Glutamatergic neuron (in vitro differentiated cells): ENCODE results near the gene CAMKV. TPM values are rescaled to one million over a fixed set of nuclear protein-coding genes. Genes with fewer than 3 reads are reported as not detected.
A peak's percentile ranks its signal among the peaks of the same experiment; 100 is the strongest.
"Not testable (repeated sequence)": the region's sequence is repeated elsewhere in the genome, so short reads cannot be mapped to it uniquely, and the experiment has no call there.

Experiments used
- DNase-seq: peaks from one replicate; pipeline ENCODE4 v3.0.0; 2022
- H3K27ac Mint-ChIP-seq: one replicate; pipeline ENCODE4 v1.8.0; 2020; ENCODE audit warnings: mild to moderate bottlenecking, mixed read lengths, inconsistent platforms; ENCODE audit not compliant: unreplicated experiment
- H3K27me3 Mint-ChIP-seq: one replicate; pipeline ENCODE4 v1.8.0; 2020; ENCODE audit warnings: mild to moderate bottlenecking, moderate library complexity, mixed read lengths, inconsistent platforms; ENCODE audit not compliant: unreplicated experiment
- H3K36me3 Mint-ChIP-seq: one replicate; pipeline ENCODE4 v1.8.0; 2020; ENCODE audit warnings: mild to moderate bottlenecking, mixed read lengths, inconsistent platforms; ENCODE audit not compliant: unreplicated experiment
- H3K4me1 Mint-ChIP-seq: one replicate; pipeline ENCODE4 v1.8.0; 2020; ENCODE audit warnings: mild to moderate bottlenecking, low read depth, mixed read lengths, inconsistent platforms; ENCODE audit not compliant: unreplicated experiment
- H3K4me3 Mint-ChIP-seq: one replicate; pipeline ENCODE4 v1.8.0; 2020; ENCODE audit warnings: mild to moderate bottlenecking, mixed read lengths, inconsistent platforms; ENCODE audit not compliant: unreplicated experiment
- H3K9me3 Mint-ChIP-seq: one replicate; pipeline ENCODE4 v1.8.0; 2020; ENCODE audit warnings: mild to moderate bottlenecking, moderate library complexity, mixed read lengths, inconsistent platforms; ENCODE audit not compliant: unreplicated experiment
- long read RNA-seq: library from polyadenylated mRNA; unstranded; transcript quantifications from one replicate; pipeline ENCODE4 v2.0.0, GENCODE V29; 2020; ENCODE audit not compliant: unreplicated experiment
- total RNA-seq: library from RNA; stranded (reverse); fragmentation: NEBNext Ultra II Directional; extraction: Animal tissue kit (Norgen Biotek cat#: 25700); gene quantifications from one replicate; pipeline ENCODE4 v1.2.1, GENCODE V29; 2021; ENCODE audit not compliant: unreplicated experiment
- TF ChIP-seq, protein P1 (sequence below): fragments of 200-600 bp; sonication (generic); IDR thresholded peaks from one replicate; pipeline ENCODE4 v1.5.0; 2021; ENCODE audit not compliant: partially characterized antibody, unreplicated experiment

CAMKV gene, protein sequence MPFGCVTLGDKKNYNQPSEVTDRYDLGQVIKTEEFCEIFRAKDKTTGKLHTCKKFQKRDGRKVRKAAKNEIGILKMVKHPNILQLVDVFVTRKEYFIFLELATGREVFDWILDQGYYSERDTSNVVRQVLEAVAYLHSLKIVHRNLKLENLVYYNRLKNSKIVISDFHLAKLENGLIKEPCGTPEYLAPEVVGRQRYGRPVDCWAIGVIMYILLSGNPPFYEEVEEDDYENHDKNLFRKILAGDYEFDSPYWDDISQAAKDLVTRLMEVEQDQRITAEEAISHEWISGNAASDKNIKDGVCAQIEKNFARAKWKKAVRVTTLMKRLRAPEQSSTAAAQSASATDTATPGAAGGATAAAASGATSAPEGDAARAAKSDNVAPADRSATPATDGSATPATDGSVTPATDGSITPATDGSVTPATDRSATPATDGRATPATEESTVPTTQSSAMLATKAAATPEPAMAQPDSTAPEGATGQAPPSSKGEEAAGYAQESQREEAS
- 518 TPM for total RNA-seq
- long read RNA-seq, transcript CAMKV-215 (12 exons, 2,905 nt), result minor isoform, 11 of 130 reads
- long read RNA-seq, transcript CAMKV-209 (11 exons, 3,314 nt), result major isoform, 52 of 130 reads
- long read RNA-seq, partial matches to known transcripts, result 10 of 130 reads
- long read RNA-seq, other reads (novel, unspliced or antisense), result 52 of 130 reads

DNA sequence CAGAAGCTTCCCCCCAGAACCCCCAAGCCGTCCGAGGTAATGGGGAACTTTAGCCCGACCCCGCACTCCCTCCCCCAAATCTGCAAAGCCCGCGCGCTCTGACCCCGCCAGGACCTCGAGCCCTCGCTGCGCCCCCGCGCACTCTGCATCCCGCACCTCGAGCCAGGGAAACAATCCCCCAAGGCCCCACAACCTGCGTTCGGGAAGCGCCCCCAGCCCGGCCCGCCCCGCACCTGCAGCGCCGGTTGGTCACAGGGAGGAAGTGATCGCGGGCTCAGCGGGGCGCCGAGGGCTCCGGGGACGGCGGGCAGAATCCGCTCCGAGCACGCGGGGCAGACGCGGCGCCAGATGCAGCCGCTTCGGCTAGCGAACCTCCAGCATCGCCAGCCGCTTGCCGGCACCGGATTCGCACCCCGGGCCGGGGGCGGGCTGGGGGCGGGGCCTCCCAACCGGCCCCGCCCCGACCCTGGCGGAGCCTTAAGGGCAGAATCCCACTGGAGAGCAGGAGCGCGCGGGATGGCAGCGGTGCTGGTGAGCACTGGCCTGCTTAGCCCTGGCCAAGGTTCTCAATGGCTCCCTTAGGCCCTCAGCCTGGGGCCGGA lies at the start of gene CAMKV:
CAMKV (minus strand) TSS at position 382 of the 602 bp plus-strand sequence. CDS start 7,518 bp downstream, outside the sequence.
- H3K4me3 Mint-ChIP-seq, result peak within 1 kb of the TSS; percentile 99
- H3K9me3 Mint-ChIP-seq, result peaks cover 13% of the 10 kb centered on the region
- peaks cover 15% of the 10 kb centered on the region for H3K27me3 Mint-ChIP-seq
- TF ChIP-seq, protein P1, sequence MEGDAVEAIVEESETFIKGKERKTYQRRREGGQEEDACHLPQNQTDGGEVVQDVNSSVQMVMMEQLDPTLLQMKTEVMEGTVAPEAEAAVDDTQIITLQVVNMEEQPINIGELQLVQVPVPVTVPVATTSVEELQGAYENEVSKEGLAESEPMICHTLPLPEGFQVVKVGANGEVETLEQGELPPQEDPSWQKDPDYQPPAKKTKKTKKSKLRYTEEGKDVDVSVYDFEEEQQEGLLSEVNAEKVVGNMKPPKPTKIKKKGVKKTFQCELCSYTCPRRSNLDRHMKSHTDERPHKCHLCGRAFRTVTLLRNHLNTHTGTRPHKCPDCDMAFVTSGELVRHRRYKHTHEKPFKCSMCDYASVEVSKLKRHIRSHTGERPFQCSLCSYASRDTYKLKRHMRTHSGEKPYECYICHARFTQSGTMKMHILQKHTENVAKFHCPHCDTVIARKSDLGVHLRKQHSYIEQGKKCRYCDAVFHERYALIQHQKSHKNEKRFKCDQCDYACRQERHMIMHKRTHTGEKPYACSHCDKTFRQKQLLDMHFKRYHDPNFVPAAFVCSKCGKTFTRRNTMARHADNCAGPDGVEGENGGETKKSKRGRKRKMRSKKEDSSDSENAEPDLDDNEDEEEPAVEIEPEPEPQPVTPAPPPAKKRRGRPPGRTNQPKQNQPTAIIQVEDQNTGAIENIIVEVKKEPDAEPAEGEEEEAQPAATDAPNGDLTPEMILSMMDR, result no peak
- H3K27ac Mint-ChIP-seq, result peak within 1 kb of the TSS; percentile 100
- H3K36me3 Mint-ChIP-seq, result no peaks in the 10 kb centered on the region
- H3K4me1 Mint-ChIP-seq, result peaks cover 32% of the 10 kb centered on the region
- DNase-seq, result peak; percentile 81

DNA sequence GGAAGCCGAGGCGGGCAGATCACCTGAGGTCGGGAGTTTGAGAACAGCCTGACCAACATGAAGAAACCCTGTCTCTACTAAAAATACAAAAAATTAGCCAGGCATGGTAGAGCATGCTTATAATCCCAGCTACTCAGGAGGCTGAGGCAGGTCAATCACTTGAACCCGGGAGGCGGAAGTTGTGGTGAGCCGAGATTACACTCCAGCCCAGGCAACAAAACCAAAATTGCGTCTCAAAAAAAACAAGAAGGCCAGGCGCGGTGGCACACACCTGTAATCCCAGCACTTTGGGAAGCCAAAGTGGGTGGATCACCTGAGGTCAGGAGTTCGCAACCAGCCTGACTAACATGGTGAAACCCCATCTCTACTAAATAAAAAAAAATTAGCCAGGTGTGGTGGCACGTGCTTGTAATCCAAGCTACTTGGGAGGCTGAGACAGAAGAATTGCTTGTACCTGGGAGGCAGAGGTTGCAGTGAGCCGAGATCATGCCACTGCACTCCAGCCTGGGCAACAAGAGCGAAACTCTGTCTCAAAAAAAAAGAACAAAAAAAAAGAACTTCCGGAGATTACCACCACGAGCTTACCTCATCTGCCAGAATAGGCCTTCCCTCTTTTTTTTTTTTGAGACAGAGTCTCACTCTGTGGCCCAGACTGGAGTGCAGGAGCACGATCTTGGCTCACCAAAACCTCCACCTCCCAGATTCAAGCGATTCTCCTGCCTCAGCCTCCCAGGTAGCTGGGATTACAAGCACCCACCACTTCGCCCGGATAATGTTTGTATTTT lies 48.3 kb upstream of the CAMKV start:
- H3K27me3 Mint-ChIP-seq, H3K36me3 Mint-ChIP-seq, H3K4me1 Mint-ChIP-seq, H3K9me3 Mint-ChIP-seq, DNase-seq, H3K4me3 Mint-ChIP-seq: not testable (repeated sequence)
- H3K27ac Mint-ChIP-seq, result peak overlapping the region; percentile 33

DNA sequence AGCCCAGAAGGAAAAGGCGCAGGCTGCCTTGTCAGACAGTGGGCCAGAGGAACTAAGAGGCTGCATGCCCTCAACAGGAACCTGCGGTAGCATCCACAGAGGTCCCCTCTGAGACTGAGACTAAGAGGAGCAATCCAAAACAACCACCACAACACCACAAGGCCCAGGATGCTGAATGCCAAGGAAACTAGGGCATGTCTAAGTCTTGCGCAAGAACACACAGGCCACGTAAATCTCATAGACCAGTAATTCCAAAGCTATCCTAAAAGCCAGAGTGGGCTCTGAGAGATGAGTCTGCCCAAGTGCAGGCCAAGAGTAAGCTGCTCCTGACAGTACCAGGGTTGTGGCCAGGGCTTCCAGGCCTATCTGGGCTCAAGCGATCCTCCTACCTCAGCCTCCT lies 47.0 kb upstream of the CAMKV start:
- no peak overlapping the region for H3K4me3 Mint-ChIP-seq
- TF ChIP-seq, protein P1, result no peak
- H3K9me3 Mint-ChIP-seq, result peaks cover 4% of the 10 kb centered on the region
- H3K27ac Mint-ChIP-seq, result no peak overlapping the region
- DNase-seq, result no peak
- H3K27me3 Mint-ChIP-seq, result no peaks in the 10 kb centered on the region
- H3K36me3 Mint-ChIP-seq, result no peaks in the 10 kb centered on the region
- H3K4me1 Mint-ChIP-seq, result peaks cover 14% of the 10 kb centered on the region

DNA sequence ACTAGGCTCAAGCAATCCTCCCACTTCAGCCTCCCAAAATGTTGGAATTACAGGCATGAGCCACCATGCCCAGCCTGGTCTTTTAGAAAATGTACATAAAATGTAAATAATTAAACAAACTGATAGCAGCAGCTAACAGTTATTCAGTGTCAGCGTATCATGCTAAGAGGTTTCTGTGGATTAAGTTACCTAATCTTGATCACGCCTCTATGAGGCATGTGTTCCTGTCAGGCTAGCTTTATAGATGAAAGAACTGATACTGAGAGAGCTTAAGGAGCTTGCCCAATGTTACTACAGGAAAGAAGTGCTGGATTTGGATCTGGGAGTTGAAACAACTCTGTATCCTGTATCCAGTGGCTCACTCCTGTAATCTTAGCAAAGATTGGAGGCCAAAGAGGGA lies 45.2 kb upstream of the CAMKV start:
- TF ChIP-seq, protein P1, result no peak
- Mint-ChIP-seq H3K36me3 (no peaks in the 10 kb centered on the region), H3K9me3 (peaks cover 4% of the 10 kb centered on the region), H3K27me3 (peaks cover 5% of the 10 kb centered on the region), H3K4me3 (no peak overlapping the region), H3K4me1 (peaks cover 19% of the 10 kb centered on the region), H3K27ac (no peak overlapping the region)
- no peak for DNase-seq

DNA sequence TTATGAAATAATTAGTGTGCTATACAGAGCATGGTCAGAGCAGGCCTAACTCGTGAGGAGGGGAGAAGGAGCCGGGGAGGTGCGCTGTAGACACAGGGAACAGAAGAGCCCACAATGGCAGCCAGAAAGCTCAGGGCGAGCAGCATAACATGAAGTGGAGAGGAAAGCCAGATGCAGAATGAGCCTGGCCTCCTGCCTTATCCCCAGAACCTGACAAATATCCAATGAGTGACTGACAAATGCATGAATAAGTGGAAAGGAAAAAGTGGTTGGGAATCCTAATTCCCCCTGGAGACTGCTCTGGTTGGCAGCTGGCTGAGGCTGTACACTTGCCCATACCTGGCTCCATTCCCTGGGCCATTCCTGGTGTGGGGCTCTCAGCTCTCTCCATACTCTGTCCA lies 43.2 kb upstream of the CAMKV start:
- peak; percentile 45 for DNase-seq
- Mint-ChIP-seq H3K27me3 (peaks cover 5% of the 10 kb centered on the region), H3K4me1 (peaks cover 19% of the 10 kb centered on the region), H3K4me3 (no peak overlapping the region), H3K9me3 (peaks cover 4% of the 10 kb centered on the region), H3K36me3 (no peaks in the 10 kb centered on the region), H3K27ac (no peak overlapping the region)
- TF ChIP-seq, protein P1, result no peak
